Hindlimb muscle (tissue), 1 donor: Measurements from ENCODE around the gene ADRA2C. TPM values are rescaled to one million over a fixed set of nuclear protein-coding genes. Genes with fewer than 3 reads are reported as not detected.

Experiments
- DNase-seq: peaks from one replicate; pipeline ENCODE4 v3.0.0-alpha.2; 2013
- polyA plus RNA-seq: library from polyadenylated mRNA; unstranded; fragments of 120-200 nt; gene quantifications from one replicate; pipeline ENCODE4 v1.2.1, GENCODE V29; 2013; ENCODE audit not compliant: insufficient read length

Gene ADRA2C
- polyA plus RNA-seq, 1 donor = 3.4 TPM

- DNase-seq = no peak
Observed at GRCh38 chr4:3760841-3761240, 5.3 kb upstream of the ADRA2C start.

DNA sequence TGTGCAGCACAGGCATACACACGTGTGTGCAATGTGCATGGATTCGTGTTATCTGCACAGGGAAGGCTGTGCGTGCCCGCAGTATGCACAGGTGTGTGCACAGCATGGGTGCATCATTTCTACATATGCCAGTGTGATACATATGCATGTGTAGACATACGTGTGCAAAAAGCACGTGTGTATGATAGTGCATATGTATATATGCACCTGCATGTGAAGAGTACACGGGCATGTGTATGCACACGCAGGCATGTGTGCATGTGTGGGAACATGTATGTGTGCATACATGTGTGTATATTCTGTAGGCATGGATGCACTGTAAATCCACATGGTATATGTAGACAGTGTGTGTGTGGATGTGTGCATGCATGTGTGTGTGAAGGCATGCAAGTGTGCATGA, 3.9 kb upstream of the ADRA2C start:
- DNase-seq = no peak

DNA sequence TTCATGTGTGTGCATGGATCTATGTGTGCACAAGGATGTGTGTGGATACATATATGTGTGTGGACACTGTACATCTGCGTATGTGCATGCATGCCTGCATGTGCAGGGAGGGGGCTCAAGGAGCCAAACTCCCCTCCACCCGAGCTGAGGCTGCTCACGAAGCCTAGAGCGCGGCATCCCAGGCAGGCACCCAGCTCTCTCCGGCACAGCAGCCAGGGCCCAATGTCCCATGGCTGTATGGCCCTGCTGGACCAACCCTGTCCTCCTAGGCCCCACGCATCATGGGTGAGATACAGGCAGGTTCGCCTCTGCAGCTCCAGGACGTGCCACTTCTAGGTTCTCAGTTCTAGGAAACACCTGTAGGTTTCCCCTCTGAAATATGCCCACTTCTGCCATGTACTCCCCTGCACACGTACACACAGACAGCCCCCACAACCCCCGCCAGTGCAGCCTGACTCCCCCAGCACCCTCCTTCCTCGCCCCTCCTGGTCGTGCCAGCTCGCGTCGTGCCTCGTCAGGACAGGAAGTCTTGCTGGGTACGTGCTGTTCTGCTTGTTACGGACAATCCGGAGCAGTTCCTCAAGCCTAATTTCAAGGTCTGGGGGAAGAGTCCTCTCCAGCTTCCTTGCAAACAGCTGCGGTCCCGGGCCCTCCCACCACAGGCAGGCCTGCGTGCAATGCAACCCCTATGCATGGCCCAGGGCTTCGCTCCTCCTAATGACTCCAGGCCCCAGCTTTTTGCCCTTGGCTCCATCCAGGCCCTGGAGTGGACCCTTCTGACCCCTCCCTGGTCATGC, 3.2 kb upstream of the ADRA2C start:
- no peak for DNase-seq

DNA sequence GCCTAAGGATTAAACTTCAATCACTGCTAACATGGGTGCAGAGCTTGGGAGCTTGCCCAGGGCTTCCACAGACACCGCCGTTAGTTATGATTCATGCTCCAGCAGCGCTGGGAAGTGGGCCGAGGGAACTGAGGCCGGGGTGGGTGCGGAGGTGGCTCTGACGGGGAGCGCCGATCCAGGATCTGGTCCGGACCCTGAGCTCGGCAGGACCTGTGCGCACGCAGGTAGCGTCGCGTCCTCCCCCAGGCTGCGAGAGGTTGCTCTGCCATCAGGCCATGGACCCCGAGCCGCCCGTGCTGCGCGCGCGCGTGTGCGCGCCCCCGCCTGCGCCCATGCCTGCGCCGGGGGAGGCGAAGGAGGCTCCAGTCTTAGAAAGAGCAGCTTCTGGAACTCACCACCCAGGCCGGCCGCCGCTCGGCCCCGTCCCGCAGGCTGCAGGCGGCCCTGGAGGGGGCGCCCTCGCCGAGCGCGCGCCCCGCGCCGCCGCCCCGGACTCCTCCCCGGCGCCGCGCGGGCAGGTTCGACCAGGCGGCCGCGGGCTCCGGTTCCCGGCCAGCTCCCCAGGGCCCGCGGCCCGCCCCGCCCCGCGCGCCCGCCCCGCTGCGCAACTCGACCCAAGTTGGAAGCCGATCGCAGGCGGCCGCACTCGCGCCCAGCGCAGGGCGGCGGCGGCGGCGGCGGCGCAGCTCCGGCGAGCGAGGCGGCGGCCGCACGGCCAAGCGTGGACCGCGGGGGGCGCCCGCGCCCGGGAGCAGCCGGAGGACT, 732 bp upstream of the ADRA2C start:
- no peak for DNase-seq

- no peak for DNase-seq
Observed at GRCh38 chr4:3766785-3767569, 792 bp downstream of the ADRA2C start.

- no peak for DNase-seq
Observed at GRCh38 chr4:3767570-3768288, 1.5 kb downstream of the ADRA2C start.

- no peak for DNase-seq
Observed at GRCh38 chr4:3768842-3769641, 2.9 kb downstream of the ADRA2C start.

DNA sequence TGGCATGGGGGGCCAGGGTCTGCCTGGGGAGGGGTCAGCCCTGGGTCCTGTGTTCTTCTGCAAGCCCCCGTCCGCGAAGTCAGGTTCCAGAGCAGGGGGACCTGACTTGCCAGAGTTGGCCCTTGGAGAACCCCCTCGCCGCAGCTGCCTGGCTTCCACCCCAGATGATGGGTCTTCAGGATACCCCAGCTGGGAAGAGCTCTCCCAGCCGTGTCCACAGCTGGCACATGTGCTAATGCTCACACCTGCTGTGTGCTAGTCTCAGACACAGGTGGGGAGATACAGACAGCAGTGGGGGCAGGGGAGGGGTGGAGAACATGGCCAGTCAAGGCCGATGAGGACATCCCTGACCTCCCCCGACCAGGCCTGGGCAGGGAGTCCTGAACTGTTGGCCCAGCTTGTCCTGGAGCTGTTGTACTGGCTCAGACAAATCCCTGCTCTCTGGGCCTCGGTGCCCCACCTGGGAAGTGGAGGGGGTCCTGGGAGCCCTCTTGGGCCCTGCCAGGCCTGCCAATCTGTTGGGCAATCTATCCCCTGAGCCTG, 3.5 kb downstream of the ADRA2C start:
- DNase-seq = no peak

GRCh38 chr4:3770323-3771163, 4.4 kb downstream of the ADRA2C start:
- no peak for DNase-seq

GRCh38 chr4:3771164-3771809, 5.1 kb downstream of the ADRA2C start:
- no peak for DNase-seq

DNA sequence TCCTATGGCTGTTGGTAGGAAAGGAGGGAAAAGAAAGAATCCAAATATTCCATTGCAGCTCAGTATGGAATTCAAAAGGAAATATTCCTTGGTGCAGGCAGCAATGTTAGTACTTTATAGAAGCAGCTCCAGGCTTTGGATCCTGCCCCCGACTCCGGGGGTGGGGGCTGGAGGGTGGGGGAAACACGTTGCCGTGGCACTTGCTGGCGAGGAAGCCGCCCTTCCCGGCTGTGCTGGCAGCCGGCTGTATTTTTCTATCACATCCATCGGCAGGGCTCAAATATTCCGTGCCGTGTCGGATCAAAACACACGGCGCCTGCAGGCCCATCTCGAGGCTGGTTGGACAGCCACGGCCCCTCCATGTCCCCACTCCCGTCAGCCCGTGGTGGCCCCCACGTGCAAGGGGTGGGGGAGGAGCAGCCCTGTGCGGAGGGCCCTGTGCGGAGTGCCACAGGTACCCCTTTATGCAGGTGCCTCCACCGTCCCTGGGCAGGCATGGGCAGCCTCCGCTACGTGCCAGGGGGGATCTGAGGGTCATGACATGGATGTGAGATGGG, 5.8 kb downstream of the ADRA2C start:
- no peak for DNase-seq

DNA sequence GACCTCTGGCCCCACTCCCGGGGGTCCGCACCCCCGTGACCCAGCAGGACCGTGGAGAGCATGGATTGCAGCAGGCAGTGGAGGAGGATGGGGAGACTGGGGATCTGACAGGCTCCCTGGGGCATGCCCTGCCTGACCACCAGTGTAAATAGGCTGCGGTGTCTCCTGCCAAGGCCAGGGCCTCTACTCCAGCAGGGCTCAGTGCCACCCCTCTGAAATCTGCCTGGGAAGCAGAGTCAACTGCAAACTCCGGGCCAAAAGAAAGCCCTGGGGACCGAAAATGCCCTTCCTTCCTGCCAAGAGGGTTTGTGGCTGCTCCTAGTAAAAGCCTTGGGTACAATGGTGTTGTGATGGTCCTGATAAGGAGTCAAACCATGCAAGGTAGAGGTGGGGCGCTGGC, 6.4 kb downstream of the ADRA2C start:
- no peak for DNase-seq

GRCh38 chr4:3773552-3774001, 7.4 kb downstream of the ADRA2C start:
- DNase-seq = no peak

DNA sequence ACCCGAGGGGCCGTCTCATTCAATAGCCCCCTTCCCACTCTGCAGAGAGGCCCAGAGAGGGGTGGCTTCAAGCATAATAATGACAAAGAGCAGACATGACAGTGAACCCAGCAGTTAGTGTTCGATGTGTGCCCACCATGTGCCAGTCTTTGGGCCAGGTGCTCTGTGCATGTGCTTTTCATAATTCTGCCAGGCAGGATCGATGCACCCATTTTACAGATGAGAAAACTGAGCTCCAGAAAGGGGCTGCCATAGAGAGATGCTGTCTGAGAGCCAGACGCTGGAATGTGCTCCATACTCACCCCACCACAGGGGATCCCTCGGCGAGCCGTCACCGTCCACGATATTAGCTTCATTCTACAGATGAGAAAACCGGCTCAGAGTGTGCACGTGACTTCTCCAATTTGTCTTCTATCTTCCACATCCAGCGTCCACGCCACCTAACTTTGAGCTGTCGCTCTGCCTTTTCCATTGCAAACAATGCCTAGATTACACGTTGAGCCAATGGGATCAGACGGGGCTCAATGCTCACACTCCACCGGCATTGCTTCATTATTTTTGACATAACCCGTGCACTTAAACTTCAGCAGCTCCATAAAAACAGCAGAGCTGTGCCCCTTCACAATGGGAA, 8.2 kb downstream of the ADRA2C start:
- no peak for DNase-seq

DNA sequence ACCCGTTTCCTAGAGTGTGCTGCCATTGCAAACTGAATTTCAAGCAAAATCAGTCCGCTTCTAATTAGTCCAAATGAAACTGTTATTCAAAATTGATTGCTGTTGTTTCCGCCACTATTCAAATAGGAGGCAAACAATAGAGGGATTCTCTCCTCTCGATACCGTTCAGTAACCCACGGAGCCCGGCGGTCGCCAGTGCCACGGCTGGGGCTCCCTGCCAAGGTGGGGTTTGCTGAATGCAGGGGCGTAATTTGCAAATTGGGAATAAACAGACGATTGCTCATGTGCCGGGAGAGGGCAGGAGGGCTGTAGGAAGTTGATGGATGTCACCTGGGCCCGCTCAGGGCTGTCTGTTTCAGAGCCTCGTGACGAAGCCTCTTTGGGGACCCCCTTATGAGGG, 8.8 kb downstream of the ADRA2C start:
- no peak for DNase-seq

GRCh38 chr4:3775576-3775975, 9.4 kb downstream of the ADRA2C start:
- DNase-seq = no peak

DNA sequence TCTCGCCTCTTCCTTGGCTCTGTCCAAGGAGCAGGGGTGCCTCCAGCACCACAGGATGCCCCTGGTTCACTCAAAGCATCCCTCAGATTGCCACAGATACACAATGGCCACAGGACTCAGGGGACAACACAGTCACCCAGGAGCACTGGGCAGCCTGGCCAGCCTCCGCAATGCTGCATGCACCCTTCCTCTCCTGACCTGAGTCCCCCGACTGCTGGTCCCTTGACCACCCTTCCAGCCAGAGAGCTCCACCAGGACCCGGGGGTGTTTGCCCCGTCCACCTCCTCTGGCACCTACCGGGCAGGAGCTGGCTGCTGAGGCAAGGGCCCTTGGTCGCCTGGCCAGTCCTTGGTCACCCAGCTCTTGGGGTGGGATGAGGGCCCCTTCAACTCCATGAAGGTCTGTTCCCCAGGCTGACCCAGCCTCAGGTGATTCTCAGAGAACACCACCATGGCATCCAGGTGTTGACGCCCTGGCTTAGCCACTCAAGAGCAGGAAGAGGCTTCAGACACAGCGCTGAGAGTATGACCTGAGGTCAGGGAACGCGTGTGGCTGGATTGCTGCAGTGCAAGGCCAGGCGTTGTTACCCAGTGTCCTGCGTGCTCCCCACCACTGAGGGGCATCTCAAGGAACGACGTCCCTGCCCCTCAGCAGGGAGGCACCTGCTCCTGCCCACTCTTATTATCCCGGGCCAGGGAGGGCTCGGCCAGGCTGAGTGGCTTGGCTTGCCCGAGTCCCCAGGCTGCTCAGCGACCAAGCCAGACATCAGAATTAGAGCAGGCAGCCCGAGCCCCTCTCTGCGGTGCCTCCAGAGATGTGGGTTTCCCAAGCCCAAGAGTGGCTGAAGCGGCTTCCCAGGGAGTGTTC, 10.2 kb downstream of the ADRA2C start:
- no peak for DNase-seq

GRCh38 chr4:3777033-3777390, 10.8 kb downstream of the ADRA2C start:
- no peak for DNase-seq
